Naive thymus-derived CD4-positive, alpha-beta T cell (primary cell): Measurements from ENCODE around the gene LRRC59. TPM values are rescaled to one million over a fixed set of nuclear protein-coding genes. Genes with fewer than 3 reads are reported as not detected.

Source experiments
- ATAC-seq: fragments of 150-1000 bp; cut with Tn5 transposase; 2 replicates; pipeline ENCODE4 v1.10.0; 2021; ENCODE audit warnings: mild to moderate bottlenecking, moderate library complexity
- CTCF ChIA-PET: fragments of 350-600 bp; sonication (Branson Sonifier 250); formaldehyde crosslinking; loops from one replicate; lab custom pipeline; 2021; ENCODE audit warnings: antibody characterized with exemption; lab: Charles Lee
- POLR2A ChIA-PET: fragments of 350-600 bp; sonication (Branson Sonifier 250); formaldehyde crosslinking; loops from one replicate; lab custom pipeline; 2021; ENCODE audit warnings: antibody characterized with exemption, inconsistent platforms; lab: Charles Lee
- DNase-seq, 9 donors: peaks; one replicate each; pipeline versions ENCODE4 v3.0.0 to v3.0.0-alpha.2; 2020 to 2022; ENCODE audit warnings: mixed read lengths in 1 of 9
- H3K27ac ChIP-seq: one replicate; pipeline ENCODE4 v1.7.0; 2013; ENCODE audit warnings: mild to moderate bottlenecking, low read depth, low read length, moderate library complexity
- H3K27me3 ChIP-seq, 2 donors: one replicate each; pipeline ENCODE4 v1.7.0; 2013; ENCODE audit warnings: low read length in 2 of 2, mild to moderate bottlenecking in 2 of 2, moderate library complexity in 2 of 2; ENCODE audit not compliant: control insufficient read depth in 2 of 2, insufficient read depth in 2 of 2
- H3K36me3 ChIP-seq, 3 experiments: 1 replicate in 2 of 3; 2 replicates in 1 of 3; pipeline ENCODE4 v1.7.0; 2013; ENCODE audit warnings: low read length in 3 of 3, mild to moderate bottlenecking in 3 of 3, moderate library complexity in 1 of 3; ENCODE audit not compliant: insufficient read depth in 3 of 3, control insufficient read depth in 2 of 3
- H3K4me1 ChIP-seq, 2 donors: one replicate each; pipeline ENCODE4 v1.7.0; 2013; ENCODE audit warnings: low read length in 2 of 2, mild to moderate bottlenecking in 2 of 2, moderate library complexity in 1 of 2; ENCODE audit not compliant: control insufficient read depth in 2 of 2, insufficient read depth in 2 of 2
- H3K4me3 ChIP-seq: 2 replicates; pipeline ENCODE4 v1.7.0; 2013; ENCODE audit warnings: mild to moderate bottlenecking, low read length
- H3K9me3 ChIP-seq, 3 experiments: 1 replicate in 2 of 3; 2 replicates in 1 of 3; pipeline ENCODE4 v1.7.0; 2013; ENCODE audit warnings: low read length in 3 of 3; ENCODE audit not compliant: control insufficient read depth in 2 of 3
- H3K27ac Mint-ChIP-seq, 9 donors: one replicate each; pipeline ENCODE4 v1.8.0; 2020 to 2022; ENCODE audit warnings: mixed read lengths in 9 of 9, mild to moderate bottlenecking in 8 of 9, moderate library complexity in 5 of 9, inconsistent platforms in 2 of 9
- H3K27me3 Mint-ChIP-seq, 5 donors: one replicate each; pipeline ENCODE4 v1.8.0; 2021 to 2022; ENCODE audit warnings: mixed read lengths in 5 of 5, mild to moderate bottlenecking in 1 of 5
- H3K36me3 Mint-ChIP-seq, 5 donors: one replicate each; pipeline ENCODE4 v1.8.0; 2020 to 2022; ENCODE audit warnings: mixed read lengths in 5 of 5, mild to moderate bottlenecking in 3 of 5, inconsistent platforms in 1 of 5
- H3K4me1 Mint-ChIP-seq, 7 donors: one replicate each; pipeline ENCODE4 v1.8.0; 2020 to 2022; ENCODE audit warnings: mixed read lengths in 7 of 7, mild to moderate bottlenecking in 3 of 7, inconsistent platforms in 1 of 7
- H3K4me3 Mint-ChIP-seq, 10 donors: one replicate each; pipeline ENCODE4 v1.8.0; 2020 to 2022; ENCODE audit warnings: mild to moderate bottlenecking in 10 of 10, mixed read lengths in 10 of 10, moderate library complexity in 6 of 10, inconsistent platforms in 2 of 10
- H3K9me3 Mint-ChIP-seq, 11 donors: one replicate each; pipeline ENCODE4 v1.8.0; 2020 to 2022; ENCODE audit warnings: mixed read lengths in 11 of 11, mild to moderate bottlenecking in 4 of 11, inconsistent platforms in 1 of 11, moderate library complexity in 1 of 11
- intact Hi-C, 2 donors: fragments of 100-400 bp; cut with micrococcal nuclease; formaldehyde crosslinking; loops; one replicate each; pipeline ENCODE4 v1.15.1; 2023
- polyA plus RNA-seq, 2 donors: library from polyadenylated mRNA; unstranded; fragments of 300-500 nt; fragmentation: Illumina TruSeq; gene quantifications; one replicate each; pipeline ENCODE4 v1.2.3, GENCODE V29; 2021
- total RNA-seq, 6 experiments: library from RNA in 5 of 6; stranded (reverse) in 5 of 6; gene quantifications; 1 replicate in 5 of 6; 2 replicates in 1 of 6; pipeline ENCODE4 v1.2.3 and lab custom pipeline; 2021 to 2026

Gene LRRC59
- total RNA-seq (10 to 100 TPM; 27.6 to 67.1 (median 42.4) TPM), polyA plus RNA-seq (10 to 100 TPM; 13.4 to 15.2 TPM), total RNA-seq (lab: John Stamatoyannopoulos, UW) (67.4 reads per million, percentile 77 among the genes with 10 or more reads in this experiment)

- no peaks in the 10 kb centered on the region for H3K27me3 ChIP-seq
- no peaks in the 10 kb centered on the region for H3K9me3 ChIP-seq
- CTCF ChIA-PET, result interaction anchor here (0.7 to 5.0 kb wide), 14 partner anchors 9 to 303 kb away, joined by 3 to 44 read pairs (median 5); partner anchors contain the start of gene XYLT2
- H3K4me1 Mint-ChIP-seq, result peaks cover 21 to 47% (median 34%) of the 10 kb centered on the region in 7 donors
- intact Hi-C loops, result loop anchor here (1.0 to 10.0 kb wide), 10 partner anchors 24 to 307 kb away; partner anchors contain the start of genes ACSF2 (in 2 of the 2), EME1 (in 2 of the 2), MRPL27 (in 2 of the 2) and ANKRD40 (in 1 of the 2)
- POLR2A ChIA-PET, result interaction anchor here (0.6 to 2.9 kb wide), 15 partner anchors 9 to 88 kb away, joined by 3 to 16 read pairs (median 6); partner anchors contain the start of genes ACSF2, EME1, MRPL27 and XYLT2
- H3K27me3 Mint-ChIP-seq, result no peaks in the 10 kb centered on the region
- peaks cover 0 to 4% (median 0%) of the 10 kb centered on the region in 11 donors for H3K9me3 Mint-ChIP-seq
- ATAC-seq (peak; percentile 100), DNase-seq (peak; percentile 86 to 99 (median 93))
- peak within 1 kb of the TSS; percentile 83 to 96 (median 93) for H3K27ac Mint-ChIP-seq
- peak within 1 kb of the TSS; percentile 78 to 99 (median 92) for H3K4me3 Mint-ChIP-seq
- H3K36me3 Mint-ChIP-seq, result peaks cover 11 to 27% (median 14%) of the 10 kb centered on the region in 5 donors
- H3K4me1 ChIP-seq, result peaks cover 15 to 18% of the 10 kb centered on the region in 2 donors
- peaks cover 2 to 34% (median 3%) of the 10 kb centered on the region in 3 experiments for H3K36me3 ChIP-seq
- peak within 1 kb of the TSS; percentile 69 for H3K4me3 ChIP-seq
- peak within 1 kb of the TSS; percentile 93 for H3K27ac ChIP-seq
Observed at GRCh38 chr17:50397111-50397918, at the start of gene LRRC59. Gene LRRC59 (minus strand): TSS chr17:50397523. CDS start chr17:50397317, 206 bp downstream.

- Mint-ChIP-seq H3K9me3 (no peaks in the 10 kb centered on the region), H3K27me3 (no peaks in the 10 kb centered on the region), H3K4me1 (peaks cover 0 to 1% (median 0%) of the 10 kb centered on the region in 7 donors), H3K27ac (no peak overlapping the region), H3K4me3 (no peak overlapping the region), H3K36me3 (peaks cover 0 to 16% (median 0%) of the 10 kb centered on the region in 5 donors)
- CTCF ChIA-PET, result interaction anchor here (0.6 kb wide), 1 partner anchor 114 kb away, joined by 3 read pairs; no protein-coding TSS in a partner anchor
- Histone ChIP-seq H3K4me3 (no peak overlapping the region), H3K4me1 (no peaks in the 10 kb centered on the region), H3K9me3 (no peaks in the 10 kb centered on the region), H3K27me3 (no peaks in the 10 kb centered on the region), H3K36me3 (no peaks in the 10 kb centered on the region), H3K27ac (no peak overlapping the region)
- no peak for ATAC-seq
- intact Hi-C loops, result no loop called here
- no peak for DNase-seq
- POLR2A ChIA-PET, result no interaction called here
Observed at GRCh38 chr17:50445730-50446325, 48.5 kb upstream of the LRRC59 start.

GRCh38 chr17:50444841-50445715, 47.8 kb upstream of the LRRC59 start:
- Histone ChIP-seq H3K4me3 (no peak overlapping the region), H3K27ac (no peak overlapping the region), H3K36me3 (no peaks in the 10 kb centered on the region), H3K27me3 (no peaks in the 10 kb centered on the region), H3K4me1 (no peaks in the 10 kb centered on the region), H3K9me3 (no peaks in the 10 kb centered on the region)
- no peak overlapping the region for H3K4me3 Mint-ChIP-seq
- ATAC-seq, result no peak
- no peak overlapping the region for H3K27ac Mint-ChIP-seq
- H3K4me1 Mint-ChIP-seq, result peaks cover 0 to 2% (median 0%) of the 10 kb centered on the region in 7 donors
- no peak for DNase-seq
- intact Hi-C loops, result no loop called here
- H3K9me3 Mint-ChIP-seq, result no peaks in the 10 kb centered on the region
- ChIA-PET POLR2A (no interaction called here), CTCF (interaction anchor here (0.6 kb wide), 1 partner anchor 115 kb away, joined by 3 read pairs; no protein-coding TSS in a partner anchor)
- peaks cover 0 to 10% (median 0%) of the 10 kb centered on the region in 5 donors for H3K36me3 Mint-ChIP-seq
- H3K27me3 Mint-ChIP-seq, result no peaks in the 10 kb centered on the region

GRCh38 chr17:50443505-50443974, 46.2 kb upstream of the LRRC59 start:
- H3K4me3 Mint-ChIP-seq, result no peak overlapping the region
- H3K27me3 Mint-ChIP-seq, result no peaks in the 10 kb centered on the region
- CTCF ChIA-PET, result interaction anchor here (1.4 kb wide), 1 partner anchor 243 kb away, joined by 3 read pairs; no protein-coding TSS in a partner anchor
- H3K36me3 Mint-ChIP-seq, result peaks cover 0 to 5% (median 0%) of the 10 kb centered on the region in 5 donors
- Histone ChIP-seq H3K4me1 (no peaks in the 10 kb centered on the region), H3K27ac (no peak overlapping the region), H3K4me3 (no peak overlapping the region), H3K36me3 (peaks cover 0 to 6% (median 0%) of the 10 kb centered on the region in 3 experiments), H3K27me3 (no peaks in the 10 kb centered on the region), H3K9me3 (no peaks in the 10 kb centered on the region)
- ATAC-seq, result no peak
- no peak for DNase-seq
- H3K9me3 Mint-ChIP-seq, result no peaks in the 10 kb centered on the region
- intact Hi-C loops, result no loop called here
- peaks cover 0 to 2% (median 0%) of the 10 kb centered on the region in 7 donors for H3K4me1 Mint-ChIP-seq
- H3K27ac Mint-ChIP-seq, result peak overlapping the region in 1 of 9 donors; percentile 15
- POLR2A ChIA-PET, result no interaction called here

- Histone ChIP-seq H3K27me3 (no peaks in the 10 kb centered on the region), H3K4me1 (no peaks in the 10 kb centered on the region), H3K36me3 (peaks cover 0 to 6% (median 0%) of the 10 kb centered on the region in 3 experiments), H3K9me3 (no peaks in the 10 kb centered on the region), H3K4me3 (no peak overlapping the region), H3K27ac (no peak overlapping the region)
- Mint-ChIP-seq H3K36me3 (peaks cover 0 to 7% (median 4%) of the 10 kb centered on the region in 5 donors), H3K4me1 (peaks cover 0 to 2% (median 0%) of the 10 kb centered on the region in 7 donors), H3K27ac (peak overlapping the region in 2 of 9 donors; percentile 1 to 75), H3K27me3 (no peaks in the 10 kb centered on the region), H3K9me3 (no peaks in the 10 kb centered on the region), H3K4me3 (no peak overlapping the region)
- intact Hi-C loops, result no loop called here
- CTCF ChIA-PET, result no interaction called here
- DNase-seq (no peak), ATAC-seq (no peak)
- POLR2A ChIA-PET, result no interaction called here
Observed at GRCh38 chr17:50440838-50441829, 43.8 kb upstream of the LRRC59 start.
